Measurements from ENCODE around the gene HOXD9.

Gene HOXD9

GRCh38 chr2:176110415-176111308, 11.9 kb upstream of the HOXD9 start:
- Histone ChIP-seq H3K4me2 (ENCODE audit: low read length) (no peak overlapping the region), H3K9ac (ENCODE audit: low read depth, low read length) (no peak overlapping the region), H3K36me3 (ENCODE audit: insufficient read depth, low read length) (no peaks in the 10 kb centered on the region), H3K9me3 (replicated peaks; ENCODE audit: low read length) (no peaks in the 10 kb centered on the region), H3K4me1 (ENCODE audit: control insufficient read depth, insufficient read depth, low read length) (peaks cover 5% of the 10 kb centered on the region), H3K4me3 (ENCODE audit: low read length) (no peak overlapping the region), H3K27me3 (ENCODE audit: control insufficient read depth, insufficient read depth, low read length) (peaks cover 92% of the 10 kb centered on the region)

GRCh38 chr2:176111309-176111663, 11.2 kb upstream of the HOXD9 start:
- Histone ChIP-seq H3K9ac (ENCODE audit: low read depth, low read length) (no peak overlapping the region), H3K9me3 (replicated peaks; ENCODE audit: low read length) (no peaks in the 10 kb centered on the region), H3K4me3 (ENCODE audit: low read length) (no peak overlapping the region), H3K4me2 (ENCODE audit: low read length) (no peak overlapping the region), H3K36me3 (ENCODE audit: insufficient read depth, low read length) (no peaks in the 10 kb centered on the region), H3K27me3 (ENCODE audit: control insufficient read depth, insufficient read depth, low read length) (peaks cover 92% of the 10 kb centered on the region), H3K4me1 (ENCODE audit: control insufficient read depth, insufficient read depth, low read length) (peaks cover 5% of the 10 kb centered on the region)

DNA sequence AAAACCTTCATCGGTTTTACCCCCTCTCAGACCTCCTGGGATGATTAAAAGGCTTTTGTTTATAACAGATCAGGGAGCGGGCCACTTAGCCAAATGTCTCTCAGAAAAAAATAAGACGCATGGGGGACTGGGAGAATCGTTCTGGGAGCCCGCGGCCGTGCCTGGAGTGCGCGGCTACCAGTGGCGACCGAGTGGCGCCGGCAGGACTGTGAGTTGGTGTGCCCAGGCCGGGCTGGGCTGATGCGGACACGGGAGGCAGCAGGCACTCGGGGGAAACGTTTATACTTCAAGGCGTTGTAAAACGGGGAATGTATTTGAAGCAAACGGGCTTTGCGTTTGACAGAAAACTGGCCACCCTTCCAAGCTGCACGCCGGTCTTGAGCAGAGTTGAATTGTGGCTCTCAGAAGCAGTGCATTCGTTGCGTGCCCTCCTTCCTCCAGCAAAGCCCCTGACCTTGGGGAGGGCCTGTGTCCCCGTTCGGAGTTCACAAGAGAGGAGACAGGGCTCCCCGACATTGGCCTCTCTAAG, 10.6 kb upstream of the HOXD9 start:
- H3K9ac ChIP-seq (ENCODE audit: low read depth, low read length), result no peak overlapping the region

DNA sequence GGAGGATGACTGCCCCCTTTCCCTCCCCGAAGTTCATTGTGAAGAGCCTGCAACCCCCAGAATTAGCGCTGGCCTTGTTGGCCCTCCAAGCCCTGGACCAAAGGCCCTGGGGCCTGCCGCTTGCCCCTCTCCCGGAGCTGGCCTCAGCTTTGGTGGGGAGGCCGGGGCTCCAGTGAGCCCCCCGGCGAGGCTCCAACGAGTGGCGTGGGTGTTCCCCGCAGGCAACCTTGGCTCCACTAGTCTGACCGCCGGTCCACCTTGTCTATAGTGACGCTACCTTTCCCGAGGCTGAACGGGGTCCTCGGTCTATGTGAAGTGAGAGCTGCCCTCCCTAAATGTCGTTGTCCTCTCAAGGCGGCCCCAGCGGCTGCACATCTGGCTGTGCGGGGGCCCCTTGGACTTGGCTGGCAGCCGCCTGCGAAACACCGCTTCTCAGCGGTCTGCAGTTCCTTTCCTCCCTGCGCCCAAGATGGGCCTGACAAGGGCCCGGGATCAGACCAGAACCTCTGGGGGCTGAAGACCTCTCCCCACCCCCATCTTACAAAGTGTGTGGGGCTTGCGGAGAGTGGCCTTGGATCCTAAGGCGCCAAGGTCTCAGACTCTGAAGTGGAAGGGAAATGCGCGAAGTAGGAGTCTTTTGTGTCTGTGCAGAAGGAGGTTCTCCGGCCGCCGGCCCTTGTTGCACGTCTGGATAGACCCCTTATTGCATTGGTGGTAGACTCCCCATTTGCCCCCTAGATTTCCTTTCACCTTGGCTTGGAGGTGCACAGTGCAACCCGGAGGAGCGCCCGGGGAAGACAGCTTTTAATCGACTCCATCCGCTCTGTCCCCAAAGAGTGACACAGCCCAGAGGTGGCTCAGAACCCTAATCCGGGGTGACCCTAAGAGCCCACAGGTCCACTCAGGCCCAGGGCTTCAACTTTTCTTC, 9.9 kb upstream of the HOXD9 start:
- H3K4me1 ChIP-seq (ENCODE audit: control insufficient read depth, insufficient read depth, low read length), result no peaks in the 10 kb centered on the region
- H3K4me3 ChIP-seq (ENCODE audit: low read length), result no peak overlapping the region
- no peak overlapping the region for H3K9ac ChIP-seq (ENCODE audit: low read depth, low read length)
- peaks cover 5% of the 10 kb centered on the region for H3K9me3 ChIP-seq (replicated peaks; ENCODE audit: low read length)
- no peaks in the 10 kb centered on the region for H3K36me3 ChIP-seq (ENCODE audit: insufficient read depth, low read length)
- peaks cover 95% of the 10 kb centered on the region for H3K27me3 ChIP-seq (ENCODE audit: control insufficient read depth, insufficient read depth, low read length)
- no peak overlapping the region for H3K4me2 ChIP-seq (ENCODE audit: low read length)

More for the DNA sequence above, 10.6 kb upstream of the HOXD9 start:
- Histone ChIP-seq H3K36me3 (ENCODE audit: insufficient read depth, low read length) (no peaks in the 10 kb centered on the region), H3K4me3 (ENCODE audit: low read length) (no peak overlapping the region), H3K4me2 (ENCODE audit: low read length) (no peak overlapping the region), H3K9me3 (replicated peaks; ENCODE audit: low read length) (peaks cover 5% of the 10 kb centered on the region), H3K4me1 (ENCODE audit: control insufficient read depth, insufficient read depth, low read length) (peaks cover 5% of the 10 kb centered on the region), H3K27me3 (ENCODE audit: control insufficient read depth, insufficient read depth, low read length) (peaks cover 92% of the 10 kb centered on the region)

GRCh38 chr2:176114120-176114929, 8.2 kb upstream of the HOXD9 start:
- Histone ChIP-seq H3K4me2 (ENCODE audit: low read length) (no peak overlapping the region), H3K9me3 (replicated peaks; ENCODE audit: low read length) (peaks cover 5% of the 10 kb centered on the region), H3K27me3 (ENCODE audit: control insufficient read depth, insufficient read depth, low read length) (peaks cover 98% of the 10 kb centered on the region), H3K4me3 (ENCODE audit: low read length) (no peak overlapping the region), H3K9ac (ENCODE audit: low read depth, low read length) (no peak overlapping the region), H3K36me3 (ENCODE audit: insufficient read depth, low read length) (no peaks in the 10 kb centered on the region), H3K4me1 (ENCODE audit: control insufficient read depth, insufficient read depth, low read length) (no peaks in the 10 kb centered on the region)

- Histone ChIP-seq H3K27me3 (ENCODE audit: control insufficient read depth, insufficient read depth, low read length) (peaks cover 98% of the 10 kb centered on the region), H3K4me2 (ENCODE audit: low read length) (no peak overlapping the region), H3K9ac (ENCODE audit: low read depth, low read length) (no peak overlapping the region), H3K4me3 (ENCODE audit: low read length) (no peak overlapping the region), H3K36me3 (ENCODE audit: insufficient read depth, low read length) (no peaks in the 10 kb centered on the region), H3K9me3 (replicated peaks; ENCODE audit: low read length) (peaks cover 5% of the 10 kb centered on the region), H3K4me1 (ENCODE audit: control insufficient read depth, insufficient read depth, low read length) (no peaks in the 10 kb centered on the region)
Measured at GRCh38 chr2:176114930-176115625, 7.4 kb upstream of the HOXD9 start.

- Histone ChIP-seq H3K36me3 (ENCODE audit: insufficient read depth, low read length) (no peaks in the 10 kb centered on the region), H3K27me3 (ENCODE audit: control insufficient read depth, insufficient read depth, low read length) (peaks cover 98% of the 10 kb centered on the region), H3K4me3 (ENCODE audit: low read length) (peak within 1 kb of the TSS; percentile 40), H3K4me1 (ENCODE audit: control insufficient read depth, insufficient read depth, low read length) (no peaks in the 10 kb centered on the region), H3K9ac (ENCODE audit: low read depth, low read length) (no peak within 1 kb of the TSS), H3K4me2 (ENCODE audit: low read length) (peak within 1 kb of the TSS; percentile 53), H3K9me3 (replicated peaks; ENCODE audit: low read length) (peaks cover 5% of the 10 kb centered on the region)
Measured at GRCh38 chr2:176115883-176116813, 6.4 kb upstream of the HOXD9 start, which contains the start of gene HOXD10. TSS of gene HOXD10 (plus strand) at chr2:176116778. CDS start at chr2:176116834, 56 bp downstream.

DNA sequence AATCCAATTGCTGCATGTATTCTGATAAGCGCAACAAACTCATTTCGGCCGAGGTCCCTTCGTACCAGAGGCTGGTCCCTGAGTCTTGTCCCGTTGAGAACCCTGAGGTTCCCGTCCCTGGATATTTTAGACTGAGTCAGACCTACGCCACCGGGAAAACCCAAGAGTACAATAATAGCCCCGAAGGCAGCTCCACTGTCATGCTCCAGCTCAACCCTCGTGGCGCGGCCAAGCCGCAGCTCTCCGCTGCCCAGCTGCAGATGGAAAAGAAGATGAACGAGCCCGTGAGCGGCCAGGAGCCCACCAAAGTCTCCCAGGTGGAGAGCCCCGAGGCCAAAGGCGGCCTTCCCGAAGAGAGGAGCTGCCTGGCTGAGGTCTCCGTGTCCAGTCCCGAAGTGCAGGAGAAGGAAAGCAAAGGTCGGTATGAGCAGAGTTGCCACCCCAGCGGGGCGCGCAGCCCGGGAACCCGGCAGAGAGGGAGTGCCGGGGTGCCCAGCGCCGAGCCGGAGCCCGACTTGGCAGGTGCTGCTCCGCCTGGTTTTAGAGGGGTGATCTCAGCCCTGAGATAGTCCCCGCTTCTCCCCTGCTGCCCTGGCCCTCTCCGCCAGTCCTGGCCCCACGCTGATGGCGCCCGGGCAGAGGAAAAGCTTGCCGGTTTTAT, 5.2 kb upstream of the HOXD9 start:
- Histone ChIP-seq H3K27me3 (ENCODE audit: control insufficient read depth, insufficient read depth, low read length) (peaks cover 99% of the 10 kb centered on the region), H3K4me3 (ENCODE audit: low read length) (no peak overlapping the region)

GRCh38 chr2:176117823-176118371, 4.6 kb upstream of the HOXD9 start:
- Histone ChIP-seq H3K9me3 (replicated peaks; ENCODE audit: low read length) (peaks cover 5% of the 10 kb centered on the region), H3K36me3 (ENCODE audit: insufficient read depth, low read length) (no peaks in the 10 kb centered on the region), H3K4me2 (ENCODE audit: low read length) (no peak overlapping the region), H3K9ac (ENCODE audit: low read depth, low read length) (no peak overlapping the region), H3K4me1 (ENCODE audit: control insufficient read depth, insufficient read depth, low read length) (peaks cover 9% of the 10 kb centered on the region), H3K27me3 (ENCODE audit: control insufficient read depth, insufficient read depth, low read length) (peaks cover 99% of the 10 kb centered on the region), H3K4me3 (ENCODE audit: low read length) (no peak overlapping the region)

More for the DNA sequence above, 5.2 kb upstream of the HOXD9 start:
- H3K9me3 ChIP-seq (replicated peaks; ENCODE audit: low read length), result peaks cover 5% of the 10 kb centered on the region
- H3K4me1 ChIP-seq (ENCODE audit: control insufficient read depth, insufficient read depth, low read length), result peaks cover 4% of the 10 kb centered on the region
- no peak overlapping the region for H3K4me2 ChIP-seq (ENCODE audit: low read length)
- H3K36me3 ChIP-seq (ENCODE audit: insufficient read depth, low read length), result no peaks in the 10 kb centered on the region
- H3K9ac ChIP-seq (ENCODE audit: low read depth, low read length), result no peak overlapping the region
